ENCODE data around the gene APOBEC3C.

The APOBEC3C gene
- 41.7 to 63.3 (median 42.2) reads per million in 3 donors for total RNA-seq

GRCh38 chr22:39013942-39014722 lies at the start of gene APOBEC3C:
Gene APOBEC3C (plus strand): TSS chr22:39014257. CDS start chr22:39014363, 106 bp downstream.
- Histone ChIP-seq H3K27ac (ENCODE audit: insufficient read depth, low read length, poor library complexity, severe bottlenecking) (peak within 1 kb of the TSS; percentile 68), H3K27me3 (replicated peaks; ENCODE audit: control insufficient read depth, insufficient read depth, low read length, poor library complexity, severe bottlenecking) (no peaks in the 10 kb centered on the region), H3K4me1 (ENCODE audit: control insufficient read depth, insufficient read depth, low read length, poor library complexity, severe bottlenecking) (peaks cover 8% of the 10 kb centered on the region), H3K36me3 (ENCODE audit: control insufficient read depth, insufficient read depth, low read length) (peaks cover 9% of the 10 kb centered on the region), H3K9me3 (ENCODE audit: control insufficient read depth, low read length) (no peaks in the 10 kb centered on the region), H3K4me3 (ENCODE audit: insufficient read depth, low read depth, low read length, poor library complexity, severe bottlenecking) (peak within 1 kb of the TSS; percentile 49)
- peak; percentile 60 to 63 (median 62) for DNase-seq

GRCh38 chr22:38964306-38964705 lies 49.8 kb upstream of the APOBEC3C start:
- H3K4me1 ChIP-seq (ENCODE audit: control insufficient read depth, insufficient read depth, low read length, poor library complexity, severe bottlenecking) = no peaks in the 10 kb centered on the region
- no peaks in the 10 kb centered on the region for H3K27me3 ChIP-seq (replicated peaks; ENCODE audit: control insufficient read depth, insufficient read depth, low read length, poor library complexity, severe bottlenecking)
- H3K9me3 ChIP-seq (ENCODE audit: control insufficient read depth, low read length) = no peaks in the 10 kb centered on the region
- no peak for DNase-seq
- H3K36me3 ChIP-seq (ENCODE audit: control insufficient read depth, insufficient read depth, low read length) = no peaks in the 10 kb centered on the region
- no peak overlapping the region for H3K4me3 ChIP-seq (ENCODE audit: insufficient read depth, low read depth, low read length, poor library complexity, severe bottlenecking)
- H3K27ac ChIP-seq (ENCODE audit: insufficient read depth, low read length, poor library complexity, severe bottlenecking) = no peak overlapping the region

DNA sequence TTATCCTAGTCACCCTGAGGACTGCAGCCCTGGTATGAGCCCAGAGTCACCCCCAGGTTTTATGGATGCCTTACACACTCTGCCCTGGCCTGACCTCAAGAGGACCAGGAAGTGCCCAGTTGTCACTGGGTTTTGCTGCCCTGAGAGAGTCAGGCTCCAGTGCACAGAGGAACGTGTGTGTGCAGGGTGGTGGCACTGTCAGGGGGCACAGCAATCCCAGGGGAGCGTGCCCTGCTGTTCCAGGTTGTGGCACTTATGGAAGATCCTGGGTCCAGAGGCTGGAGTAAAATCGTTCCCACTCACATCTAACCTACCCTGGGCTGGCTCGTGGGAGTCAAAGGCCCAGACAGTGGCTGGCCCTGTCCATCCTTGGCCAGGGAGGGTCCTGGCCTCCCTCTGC lies 49.1 kb upstream of the APOBEC3C start:
- Histone ChIP-seq H3K27me3 (replicated peaks; ENCODE audit: control insufficient read depth, insufficient read depth, low read length, poor library complexity, severe bottlenecking) (no peaks in the 10 kb centered on the region), H3K9me3 (ENCODE audit: control insufficient read depth, low read length) (no peaks in the 10 kb centered on the region), H3K36me3 (ENCODE audit: control insufficient read depth, insufficient read depth, low read length) (no peaks in the 10 kb centered on the region), H3K4me3 (ENCODE audit: insufficient read depth, low read depth, low read length, poor library complexity, severe bottlenecking) (no peak overlapping the region), H3K27ac (ENCODE audit: insufficient read depth, low read length, poor library complexity, severe bottlenecking) (no peak overlapping the region), H3K4me1 (ENCODE audit: control insufficient read depth, insufficient read depth, low read length, poor library complexity, severe bottlenecking) (no peaks in the 10 kb centered on the region)
- DNase-seq = no peak

DNA sequence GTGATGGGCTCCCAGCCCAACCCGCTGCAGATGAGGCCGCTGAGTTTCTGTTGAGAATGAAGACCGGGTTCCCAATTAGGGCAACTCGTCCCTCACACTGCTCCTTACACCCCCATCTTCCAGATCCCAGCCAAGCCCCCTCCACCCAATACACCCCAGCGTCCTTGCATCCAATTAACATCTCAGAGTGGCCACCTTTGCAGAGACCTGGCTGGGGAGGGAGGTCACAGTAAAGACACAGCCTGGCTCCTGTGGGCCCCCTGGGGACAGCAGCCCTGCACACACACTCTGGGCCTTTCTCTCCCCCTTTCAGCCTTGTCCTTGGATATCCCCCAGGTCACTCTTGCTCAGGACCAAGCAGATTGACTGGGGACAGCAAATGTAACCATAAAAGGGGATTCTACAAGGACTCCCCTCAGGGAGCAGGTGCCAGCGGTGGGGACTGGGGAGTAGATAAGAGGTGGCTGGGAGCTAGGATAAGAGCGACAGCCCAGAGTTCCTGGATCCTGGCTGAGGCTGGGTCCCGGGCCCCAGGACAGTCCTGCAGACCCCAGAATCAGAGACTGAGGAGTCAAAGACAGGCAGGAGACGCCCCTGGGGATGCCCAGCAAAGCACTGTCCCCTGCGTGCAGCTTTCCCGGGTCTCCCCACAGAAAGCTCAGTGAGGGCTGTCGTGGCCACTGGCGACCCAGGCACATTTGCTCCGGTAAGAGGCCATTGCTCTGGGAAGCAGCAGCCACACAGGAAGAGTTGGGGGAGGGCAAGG lies 48.3 kb upstream of the APOBEC3C start:
- no peak overlapping the region for H3K27ac ChIP-seq (ENCODE audit: insufficient read depth, low read length, poor library complexity, severe bottlenecking)
- H3K36me3 ChIP-seq (ENCODE audit: control insufficient read depth, insufficient read depth, low read length) = no peaks in the 10 kb centered on the region
- H3K9me3 ChIP-seq (ENCODE audit: control insufficient read depth, low read length) = no peaks in the 10 kb centered on the region
- H3K27me3 ChIP-seq (replicated peaks; ENCODE audit: control insufficient read depth, insufficient read depth, low read length, poor library complexity, severe bottlenecking) = no peaks in the 10 kb centered on the region
- no peak for DNase-seq
- no peaks in the 10 kb centered on the region for H3K4me1 ChIP-seq (ENCODE audit: control insufficient read depth, insufficient read depth, low read length, poor library complexity, severe bottlenecking)
- no peak overlapping the region for H3K4me3 ChIP-seq (ENCODE audit: insufficient read depth, low read depth, low read length, poor library complexity, severe bottlenecking)

DNA sequence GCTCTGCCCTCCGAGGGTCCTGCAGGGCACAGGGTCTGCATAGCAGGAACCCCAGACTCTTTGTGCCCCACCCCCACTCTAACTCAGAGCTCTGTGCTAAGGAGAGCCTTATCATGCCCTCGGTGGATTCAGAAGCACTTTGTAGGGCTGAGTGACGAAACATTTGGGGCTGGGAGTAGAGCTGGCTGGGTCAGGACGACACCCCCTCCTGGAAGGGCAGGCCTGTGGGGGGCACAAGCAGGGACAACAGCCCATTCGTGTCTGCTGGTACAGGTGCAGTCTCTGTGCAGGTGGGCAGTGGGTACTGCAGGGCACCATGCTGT lies 47.7 kb upstream of the APOBEC3C start:
- Histone ChIP-seq H3K4me3 (ENCODE audit: insufficient read depth, low read depth, low read length, poor library complexity, severe bottlenecking) (no peak overlapping the region), H3K27ac (ENCODE audit: insufficient read depth, low read length, poor library complexity, severe bottlenecking) (no peak overlapping the region), H3K27me3 (replicated peaks; ENCODE audit: control insufficient read depth, insufficient read depth, low read length, poor library complexity, severe bottlenecking) (no peaks in the 10 kb centered on the region), H3K9me3 (ENCODE audit: control insufficient read depth, low read length) (no peaks in the 10 kb centered on the region), H3K4me1 (ENCODE audit: control insufficient read depth, insufficient read depth, low read length, poor library complexity, severe bottlenecking) (no peaks in the 10 kb centered on the region), H3K36me3 (ENCODE audit: control insufficient read depth, insufficient read depth, low read length) (no peaks in the 10 kb centered on the region)
- no peak for DNase-seq

DNA sequence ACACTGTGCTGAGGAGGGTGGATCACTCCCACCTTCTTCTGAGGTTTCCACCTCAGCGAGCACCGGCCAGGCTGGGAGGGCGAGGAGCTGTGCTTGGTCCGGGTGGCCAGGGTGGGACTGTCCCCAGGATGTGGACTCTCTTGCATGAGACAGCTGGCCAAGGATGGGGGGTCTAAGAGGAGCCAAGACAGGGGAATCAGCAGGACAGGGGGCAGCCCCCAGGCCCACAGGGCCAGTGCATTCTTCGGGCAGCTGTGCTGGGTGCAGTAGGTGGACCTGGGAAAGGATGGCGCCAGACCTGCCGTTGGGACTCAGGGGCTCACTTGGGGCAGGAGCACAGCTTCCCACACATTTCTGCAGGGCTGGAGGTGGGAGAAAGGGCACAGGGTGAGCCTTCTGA lies 47.1 kb upstream of the APOBEC3C start:
- no peak overlapping the region for H3K4me3 ChIP-seq (ENCODE audit: insufficient read depth, low read depth, low read length, poor library complexity, severe bottlenecking)
- no peak for DNase-seq
- no peaks in the 10 kb centered on the region for H3K4me1 ChIP-seq (ENCODE audit: control insufficient read depth, insufficient read depth, low read length, poor library complexity, severe bottlenecking)
- no peaks in the 10 kb centered on the region for H3K36me3 ChIP-seq (ENCODE audit: control insufficient read depth, insufficient read depth, low read length)
- H3K9me3 ChIP-seq (ENCODE audit: control insufficient read depth, low read length) = no peaks in the 10 kb centered on the region
- H3K27me3 ChIP-seq (replicated peaks; ENCODE audit: control insufficient read depth, insufficient read depth, low read length, poor library complexity, severe bottlenecking) = no peaks in the 10 kb centered on the region
- H3K27ac ChIP-seq (ENCODE audit: insufficient read depth, low read length, poor library complexity, severe bottlenecking) = no peak overlapping the region

- no peak for DNase-seq
- H3K27me3 ChIP-seq (replicated peaks; ENCODE audit: control insufficient read depth, insufficient read depth, low read length, poor library complexity, severe bottlenecking) = no peaks in the 10 kb centered on the region
- no peak overlapping the region for H3K4me3 ChIP-seq (ENCODE audit: insufficient read depth, low read depth, low read length, poor library complexity, severe bottlenecking)
- no peak overlapping the region for H3K27ac ChIP-seq (ENCODE audit: insufficient read depth, low read length, poor library complexity, severe bottlenecking)
- H3K36me3 ChIP-seq (ENCODE audit: control insufficient read depth, insufficient read depth, low read length) = no peaks in the 10 kb centered on the region
- no peaks in the 10 kb centered on the region for H3K9me3 ChIP-seq (ENCODE audit: control insufficient read depth, low read length)
- H3K4me1 ChIP-seq (ENCODE audit: control insufficient read depth, insufficient read depth, low read length, poor library complexity, severe bottlenecking) = no peaks in the 10 kb centered on the region
Measured at GRCh38 chr22:38967451-38968450, 46.3 kb upstream of the APOBEC3C start.

GRCh38 chr22:38968801-38969200 lies 45.3 kb upstream of the APOBEC3C start:
- Histone ChIP-seq H3K36me3 (ENCODE audit: control insufficient read depth, insufficient read depth, low read length) (no peaks in the 10 kb centered on the region), H3K4me3 (ENCODE audit: insufficient read depth, low read depth, low read length, poor library complexity, severe bottlenecking) (no peak overlapping the region), H3K4me1 (ENCODE audit: control insufficient read depth, insufficient read depth, low read length, poor library complexity, severe bottlenecking) (peaks cover 5% of the 10 kb centered on the region), H3K9me3 (ENCODE audit: control insufficient read depth, low read length) (no peaks in the 10 kb centered on the region), H3K27ac (ENCODE audit: insufficient read depth, low read length, poor library complexity, severe bottlenecking) (no peak overlapping the region), H3K27me3 (replicated peaks; ENCODE audit: control insufficient read depth, insufficient read depth, low read length, poor library complexity, severe bottlenecking) (no peaks in the 10 kb centered on the region)
- no peak for DNase-seq

DNA sequence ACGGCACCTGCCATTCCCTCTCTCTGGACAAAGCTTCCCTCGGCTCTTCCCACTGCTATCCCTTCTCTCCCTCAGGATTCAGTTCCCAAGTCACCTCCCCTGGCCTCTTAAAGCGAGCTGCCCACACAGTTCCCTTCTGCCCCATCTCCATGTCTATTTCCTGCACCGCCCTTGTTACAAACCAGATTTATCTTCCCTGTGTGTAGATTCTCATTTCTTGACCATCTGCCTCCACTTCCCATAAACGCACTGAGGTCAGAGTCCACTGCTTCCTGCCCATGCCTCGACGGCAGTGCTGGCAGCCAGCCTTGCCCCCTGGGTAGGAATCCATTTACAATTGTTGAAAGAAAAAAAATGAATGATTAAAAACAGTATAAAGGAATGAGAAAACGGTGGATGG lies 43.5 kb upstream of the APOBEC3C start:
- H3K4me1 ChIP-seq (ENCODE audit: control insufficient read depth, insufficient read depth, low read length, poor library complexity, severe bottlenecking) = peaks cover 5% of the 10 kb centered on the region
- H3K9me3 ChIP-seq (ENCODE audit: control insufficient read depth, low read length) = no peaks in the 10 kb centered on the region
- H3K4me3 ChIP-seq (ENCODE audit: insufficient read depth, low read depth, low read length, poor library complexity, severe bottlenecking) = no peak overlapping the region
- no peaks in the 10 kb centered on the region for H3K36me3 ChIP-seq (ENCODE audit: control insufficient read depth, insufficient read depth, low read length)
- no peak for DNase-seq
- no peak overlapping the region for H3K27ac ChIP-seq (ENCODE audit: insufficient read depth, low read length, poor library complexity, severe bottlenecking)
- no peaks in the 10 kb centered on the region for H3K27me3 ChIP-seq (replicated peaks; ENCODE audit: control insufficient read depth, insufficient read depth, low read length, poor library complexity, severe bottlenecking)
